ENCODE data around the gene PIGL. TPM values are rescaled to one million over a fixed set of nuclear protein-coding genes. Genes with fewer than 3 reads are reported as not detected.
A peak's percentile ranks its signal among the peaks of the same experiment; 100 is the strongest.
"Not testable (repeated sequence)": the region's sequence is repeated elsewhere in the genome, so short reads cannot be mapped to it uniquely, and the experiment has no call there.

Gene PIGL
- polyA plus RNA-seq (2012; ENCODE audit: missing spikeins), result 33.4 TPM

DNA sequence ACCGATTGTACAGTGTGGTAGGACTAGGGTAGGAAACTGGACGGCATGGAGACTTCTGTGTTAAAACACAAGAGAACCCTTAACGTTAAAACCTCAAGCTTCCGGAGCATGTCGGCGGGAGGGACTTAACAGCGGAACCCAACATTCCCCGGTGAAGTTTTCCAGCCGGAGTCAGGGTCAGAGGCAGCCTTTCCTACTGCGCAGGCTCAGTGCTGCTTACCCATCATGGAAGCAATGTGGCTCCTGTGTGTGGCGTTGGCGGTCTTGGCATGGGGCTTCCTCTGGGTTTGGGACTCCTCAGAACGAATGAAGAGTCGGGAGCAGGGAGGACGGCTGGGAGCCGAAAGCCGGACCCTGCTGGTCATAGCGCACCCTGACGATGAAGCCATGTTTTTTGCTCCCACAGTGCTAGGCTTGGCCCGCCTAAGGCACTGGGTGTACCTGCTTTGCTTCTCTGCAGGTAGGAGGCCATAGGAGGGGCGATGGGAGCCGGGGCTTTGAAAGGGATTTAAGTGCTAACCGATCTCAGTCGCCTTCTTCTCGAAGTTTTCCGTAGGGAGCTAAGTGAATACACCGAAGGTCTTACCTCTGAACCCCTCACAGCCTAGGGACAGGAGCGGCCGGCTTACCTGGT, at the start of gene PIGL:
PIGL (plus strand) TSS at position 209 of the 634 bp plus-strand sequence; CDS start at position 226, 17 bp downstream.
- peak; percentile 52 for DNase-seq (ENCODE audit: insufficient read length)
- FAIRE-seq, result peak; percentile 94
- TF ChIP-seq POLR2A (IDR thresholded peaks at IDR 0.05; ENCODE audit: low read depth, low read length) (peak; percentile 98), TAF1 (IDR thresholded peaks at IDR 0.05; ENCODE audit: borderline replicate concordance, low read depth, low read length) (peak; percentile 96), POLR2AphosphoS5 (IDR thresholded peaks at IDR 0.05; ENCODE audit: low read depth, low read length) (peak; percentile 97)

DNA sequence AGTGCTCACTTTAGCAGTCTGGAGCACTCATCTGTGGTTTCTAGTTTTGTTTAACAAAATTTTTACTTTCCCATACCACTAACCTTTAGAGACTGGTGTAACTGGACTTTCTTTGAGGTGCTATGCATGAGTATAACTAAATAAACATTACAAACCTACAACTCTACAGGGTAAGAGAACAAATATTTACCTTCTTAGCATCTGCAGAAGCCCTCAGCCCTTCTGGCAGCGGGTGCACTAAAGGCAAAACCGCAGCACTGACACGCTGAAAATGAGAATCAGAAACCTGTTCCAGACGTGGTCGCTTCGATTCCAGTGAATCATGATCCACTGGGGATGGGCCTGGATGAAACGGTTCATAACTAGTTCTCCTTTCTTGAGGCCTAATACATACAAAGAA, 45.4 kb upstream of the PIGL start:
- no peak for DNase-seq (ENCODE audit: insufficient read length)
- TF ChIP-seq TAF1 (IDR thresholded peaks at IDR 0.05; ENCODE audit: borderline replicate concordance, low read depth, low read length) (no peak), POLR2A (IDR thresholded peaks at IDR 0.05; ENCODE audit: low read depth, low read length) (no peak), POLR2AphosphoS5 (IDR thresholded peaks at IDR 0.05; ENCODE audit: low read depth, low read length) (no peak)
- FAIRE-seq, result no peak

DNA sequence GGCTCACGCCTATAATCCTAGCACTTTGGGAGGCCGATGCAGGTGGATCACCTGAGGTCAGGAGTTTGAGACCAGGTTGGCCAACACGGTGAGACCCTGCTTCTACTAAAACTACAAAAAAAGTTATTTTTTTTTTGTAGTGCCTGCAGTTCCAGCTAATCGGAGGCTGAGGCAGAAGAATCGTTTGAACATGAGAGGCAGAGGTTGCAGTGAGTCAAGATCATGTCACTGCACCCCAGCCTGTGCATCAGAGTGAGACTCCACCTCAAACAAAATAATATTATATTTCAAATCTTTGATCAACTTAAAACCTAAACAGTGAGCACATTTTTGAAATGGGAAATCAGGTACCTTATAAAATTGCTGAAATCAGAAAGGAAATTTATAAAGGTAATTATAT, 38.2 kb upstream of the PIGL start:
- no peak for FAIRE-seq
- no peak for DNase-seq (ENCODE audit: insufficient read length)
- TF ChIP-seq POLR2A (IDR thresholded peaks at IDR 0.05; ENCODE audit: low read depth, low read length), result no peak
- no peak for TF ChIP-seq TAF1 (IDR thresholded peaks at IDR 0.05; ENCODE audit: borderline replicate concordance, low read depth, low read length)
- no peak for TF ChIP-seq POLR2AphosphoS5 (IDR thresholded peaks at IDR 0.05; ENCODE audit: low read depth, low read length)

GRCh38 chr17:16181581-16181980, 35.4 kb upstream of the PIGL start:
- FAIRE-seq (no peak), DNase-seq (ENCODE audit: insufficient read length) (no peak)
- no peak for TF ChIP-seq POLR2AphosphoS5 (IDR thresholded peaks at IDR 0.05; ENCODE audit: low read depth, low read length)

DNA sequence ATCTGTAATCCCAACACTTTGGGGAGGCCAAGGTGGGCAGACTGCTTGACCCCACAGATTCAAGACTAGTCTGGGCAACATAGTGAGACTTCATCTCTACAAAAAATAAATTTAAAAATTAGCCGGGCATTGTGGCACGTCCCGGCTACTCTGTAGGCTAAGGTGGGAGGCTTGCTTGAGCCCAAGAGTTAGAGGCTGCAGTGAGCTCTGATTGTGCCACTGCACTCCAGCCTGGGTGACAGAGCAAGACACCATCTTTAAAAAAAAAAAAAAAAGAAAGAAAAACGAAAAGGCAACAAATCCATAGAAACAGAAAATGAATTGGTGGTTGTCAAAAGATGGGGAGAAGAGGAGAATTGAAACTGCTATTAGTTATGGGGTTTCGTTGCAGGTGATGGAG, 29.4 kb upstream of the PIGL start:
- DNase-seq (ENCODE audit: insufficient read length), result no peak
- no peak for FAIRE-seq
- TF ChIP-seq TAF1 (IDR thresholded peaks at IDR 0.05; ENCODE audit: borderline replicate concordance, low read depth, low read length) (no peak), POLR2AphosphoS5 (IDR thresholded peaks at IDR 0.05; ENCODE audit: low read depth, low read length) (no peak), POLR2A (IDR thresholded peaks at IDR 0.05; ENCODE audit: low read depth, low read length) (no peak)

GRCh38 chr17:16189791-16190348, 27.1 kb upstream of the PIGL start:
- FAIRE-seq (no peak), DNase-seq (ENCODE audit: insufficient read length) (no peak)
- no peak for TF ChIP-seq POLR2AphosphoS5 (IDR thresholded peaks at IDR 0.05; ENCODE audit: low read depth, low read length)
- no peak for TF ChIP-seq TAF1 (IDR thresholded peaks at IDR 0.05; ENCODE audit: borderline replicate concordance, low read depth, low read length)
- TF ChIP-seq POLR2A (IDR thresholded peaks at IDR 0.05; ENCODE audit: low read depth, low read length), result no peak

DNA sequence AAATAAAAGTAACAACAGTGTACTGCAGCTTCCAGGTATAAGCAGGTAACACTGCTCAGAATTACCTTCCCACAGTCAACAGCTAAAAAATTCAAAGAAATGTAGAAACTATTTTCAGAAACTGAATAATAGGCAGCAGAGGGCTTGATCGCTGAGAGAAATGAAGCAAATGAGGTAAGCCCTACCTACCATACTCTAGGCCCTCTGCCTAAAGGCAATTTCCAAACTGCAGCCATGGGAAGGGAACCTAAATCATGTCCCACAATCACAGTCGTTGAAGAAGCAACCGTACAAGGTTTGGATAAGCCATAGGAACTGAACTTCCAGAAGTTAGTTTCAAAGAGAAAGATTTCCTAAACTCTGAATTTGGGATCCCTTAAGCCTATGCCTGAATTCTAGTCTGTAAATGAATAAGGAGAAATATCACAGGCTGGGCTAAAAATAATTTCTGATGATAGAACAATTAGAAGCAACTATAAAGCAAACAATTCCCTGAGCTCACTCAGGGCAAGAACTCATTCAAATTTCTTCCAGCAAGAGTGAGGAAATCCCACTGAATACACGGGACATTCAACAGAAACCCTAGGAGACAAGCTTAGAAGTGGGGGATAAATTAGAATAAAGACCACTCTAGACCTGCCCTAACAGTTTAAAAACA, 26.2 kb upstream of the PIGL start:
- DNase-seq (ENCODE audit: insufficient read length) (no peak), FAIRE-seq (no peak)
- TF ChIP-seq TAF1 (IDR thresholded peaks at IDR 0.05; ENCODE audit: borderline replicate concordance, low read depth, low read length), result no peak
- TF ChIP-seq POLR2AphosphoS5 (IDR thresholded peaks at IDR 0.05; ENCODE audit: low read depth, low read length), result no peak
- TF ChIP-seq POLR2A (IDR thresholded peaks at IDR 0.05; ENCODE audit: low read depth, low read length), result no peak

GRCh38 chr17:16191604-16192003, 25.4 kb upstream of the PIGL start:
- DNase-seq (ENCODE audit: insufficient read length), result no peak
- TF ChIP-seq TAF1 (IDR thresholded peaks at IDR 0.05; ENCODE audit: borderline replicate concordance, low read depth, low read length) (no peak), POLR2A (IDR thresholded peaks at IDR 0.05; ENCODE audit: low read depth, low read length) (no peak), POLR2AphosphoS5 (IDR thresholded peaks at IDR 0.05; ENCODE audit: low read depth, low read length) (no peak)
- no peak for FAIRE-seq

- FAIRE-seq; DNase-seq (ENCODE audit: insufficient read length): not testable (repeated sequence)
These were observed 22.6 kb upstream of the PIGL start for GRCh38 chr17:16194307-16194835.

- FAIRE-seq (no peak), DNase-seq (ENCODE audit: insufficient read length) (no peak)
- TF ChIP-seq POLR2A (IDR thresholded peaks at IDR 0.05; ENCODE audit: low read depth, low read length) (no peak), TAF1 (IDR thresholded peaks at IDR 0.05; ENCODE audit: borderline replicate concordance, low read depth, low read length) (no peak), POLR2AphosphoS5 (IDR thresholded peaks at IDR 0.05; ENCODE audit: low read depth, low read length) (no peak)
These were observed 19.7 kb upstream of the PIGL start for GRCh38 chr17:16197276-16197675.

- TF ChIP-seq TAF1 (IDR thresholded peaks at IDR 0.05; ENCODE audit: borderline replicate concordance, low read depth, low read length) (no peak), POLR2A (IDR thresholded peaks at IDR 0.05; ENCODE audit: low read depth, low read length) (no peak), POLR2AphosphoS5 (IDR thresholded peaks at IDR 0.05; ENCODE audit: low read depth, low read length) (no peak)
- DNase-seq (ENCODE audit: insufficient read length) (no peak), FAIRE-seq (no peak)
These were observed 17.9 kb upstream of the PIGL start for GRCh38 chr17:16199093-16199492.

DNA sequence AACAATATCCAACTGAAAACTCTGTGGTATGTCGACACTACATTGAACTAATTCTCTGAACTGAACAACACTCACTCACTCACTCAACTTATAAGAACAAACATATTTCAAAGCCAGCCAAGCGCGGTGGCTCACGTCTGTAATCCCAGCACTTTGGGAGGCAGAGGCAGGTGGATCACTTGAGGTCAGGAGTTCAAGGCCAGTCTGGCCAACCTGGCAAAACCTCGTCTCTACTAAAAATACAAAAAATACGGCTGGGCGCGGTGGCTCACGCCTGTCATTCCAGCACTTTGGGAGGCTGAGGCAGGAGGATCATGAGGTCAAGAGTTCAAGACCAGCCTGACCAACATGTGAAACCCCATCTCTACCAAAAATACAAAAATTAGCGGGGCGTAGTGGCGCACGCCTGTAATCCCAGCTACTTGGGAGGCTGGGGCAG, 15.3 kb upstream of the PIGL start:
- FAIRE-seq; DNase-seq (ENCODE audit: insufficient read length): not testable (repeated sequence)

DNA sequence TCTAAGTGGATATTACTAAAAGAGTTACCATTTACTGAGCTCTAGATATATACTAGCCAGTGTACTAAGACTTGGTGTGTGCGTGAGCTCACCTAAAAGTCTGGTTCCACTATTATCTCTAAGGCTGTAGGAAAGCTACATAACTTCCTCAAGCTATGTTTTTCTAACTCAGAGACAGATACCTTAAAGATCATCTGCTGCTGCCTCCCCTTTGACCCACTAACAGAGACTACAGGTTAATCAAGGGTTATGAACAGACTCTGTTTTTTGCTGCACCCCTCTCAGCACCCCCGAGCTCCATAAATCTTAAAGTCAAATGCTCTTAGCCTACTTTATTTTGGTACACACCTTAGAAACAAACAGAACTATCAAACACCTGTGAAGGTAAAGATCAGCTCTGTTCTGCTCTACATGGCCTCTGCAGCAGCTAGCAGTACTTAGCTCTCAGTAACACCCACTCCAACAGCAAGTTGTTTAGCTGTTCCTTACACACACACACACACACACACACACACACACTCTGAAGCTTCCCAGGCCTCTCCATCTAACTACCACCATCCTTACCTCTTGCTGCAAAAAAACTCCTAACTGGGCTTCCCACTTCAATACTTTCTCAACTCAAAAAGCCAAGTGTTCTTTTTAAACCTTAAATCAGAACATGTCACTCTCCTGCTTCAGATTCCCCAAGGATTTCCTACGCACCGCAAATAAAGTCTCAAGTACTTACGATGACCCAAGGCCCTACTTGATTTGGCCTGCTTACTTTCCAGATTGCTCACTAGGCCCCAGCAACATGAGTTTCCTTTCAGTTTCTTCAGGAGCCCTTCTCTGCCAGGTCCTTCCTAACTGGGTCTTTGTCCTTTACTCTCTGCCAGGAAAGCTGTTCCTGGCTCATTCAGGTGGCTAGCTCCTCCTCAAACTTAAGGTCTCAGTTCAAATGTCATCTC, 14.2 kb upstream of the PIGL start:
- not testable (repeated sequence) for DNase-seq (ENCODE audit: insufficient read length); FAIRE-seq

DNA sequence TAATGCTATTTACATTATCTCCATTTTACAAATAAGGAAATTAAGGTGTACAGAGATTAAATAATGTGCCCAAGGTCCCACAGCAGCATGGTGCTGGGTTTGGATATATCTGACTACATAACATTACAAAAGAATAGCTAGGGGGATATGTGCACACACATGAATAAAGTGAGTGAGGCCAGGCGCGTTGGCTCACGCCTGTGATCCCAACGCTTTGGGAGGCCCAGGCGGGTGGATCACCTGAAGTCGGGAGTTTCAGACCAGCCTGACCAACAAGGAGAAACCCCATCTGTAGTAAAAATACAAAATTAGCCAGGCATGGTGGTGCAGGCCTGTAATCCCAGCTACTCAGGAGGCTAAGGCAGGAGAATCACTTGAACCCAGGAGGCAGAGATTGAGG, 12.2 kb upstream of the PIGL start:
- not testable (repeated sequence) for FAIRE-seq; DNase-seq (ENCODE audit: insufficient read length)
